CD4-positive, alpha-beta T cell (primary cell): ENCODE results near the gene CEP112. TPM values are rescaled to one million over a fixed set of nuclear protein-coding genes. Genes with fewer than 3 reads are reported as not detected.

ENCODE experiments used
- ATAC-seq: fragments of 200-7000 bp; cut with Tn5 transposase; one replicate; pipeline ENCODE4 v1.10.0; 2022; ENCODE audit warnings: mild to moderate bottlenecking; ENCODE audit not compliant: poor library complexity
- CTCF ChIA-PET: fragments of 350-600 bp; sonication (Branson Sonifier 250); formaldehyde crosslinking; loops from one replicate; lab custom pipeline; 2021; ENCODE audit warnings: antibody characterized with exemption, inconsistent platforms; lab: Charles Lee
- POLR2A ChIA-PET: fragments of 350-600 bp; sonication (Branson Sonifier 250); formaldehyde crosslinking; loops from one replicate; lab custom pipeline; 2021; ENCODE audit warnings: antibody characterized with exemption, inconsistent platforms; lab: Charles Lee
- DNase-seq, 14 experiments: peaks; one replicate each; pipeline ENCODE4 v3.0.0-alpha.2; 2013 to 2020; ENCODE audit warnings: mixed read lengths in 2 of 14
- H3K27ac ChIP-seq, 2 donors: one replicate each; pipeline versions ENCODE4 v1.5.1 to v1.7.0; 2013; ENCODE audit warnings: low read length in 2 of 2, low read depth in 1 of 2, mild to moderate bottlenecking in 1 of 2
- H3K27me3 ChIP-seq, 2 experiments: 1 replicate in 1 of 2; 2 replicates in 1 of 2; pipeline versions ENCODE4 v1.6.1 to v1.7.0; 2013; ENCODE audit warnings: low read length in 2 of 2, control low read depth in 1 of 2, mild to moderate bottlenecking in 1 of 2, moderate library complexity in 1 of 2; ENCODE audit not compliant: insufficient read depth in 2 of 2, control insufficient read depth in 1 of 2
- H3K36me3 ChIP-seq: one replicate; pipeline ENCODE4 v1.6.1; 2013; ENCODE audit warnings: low read length, control low read depth; ENCODE audit not compliant: insufficient read depth
- H3K4me1 ChIP-seq: one replicate; pipeline ENCODE4 v1.6.1; 2013; ENCODE audit warnings: low read length, control low read depth; ENCODE audit not compliant: insufficient read depth
- H3K4me3 ChIP-seq: one replicate; pipeline ENCODE4 v1.5.1; 2013; ENCODE audit warnings: mild to moderate bottlenecking, low read length, moderate library complexity
- H3K9me3 ChIP-seq, 2 experiments: 1 replicate in 1 of 2; 2 replicates in 1 of 2; pipeline versions ENCODE4 v1.6.1 to v1.7.0; 2013; ENCODE audit warnings: low read length in 2 of 2, mild to moderate bottlenecking in 2 of 2, control low read depth in 1 of 2, moderate library complexity in 1 of 2; ENCODE audit not compliant: control insufficient read depth in 1 of 2, insufficient read depth in 1 of 2
- H3K27ac Mint-ChIP-seq: one replicate; pipeline ENCODE4 v1.8.0; 2020; ENCODE audit warnings: mixed read lengths
- H3K27me3 Mint-ChIP-seq: one replicate; pipeline ENCODE4 v1.8.0; 2021; ENCODE audit warnings: mixed read lengths
- H3K36me3 Mint-ChIP-seq: one replicate; pipeline ENCODE4 v1.8.0; 2021; ENCODE audit warnings: low read depth, mixed read lengths
- H3K4me1 Mint-ChIP-seq: one replicate; pipeline ENCODE4 v1.8.0; 2021; ENCODE audit warnings: low read depth, mixed read lengths
- H3K4me3 Mint-ChIP-seq: one replicate; pipeline ENCODE4 v1.8.0; 2020; ENCODE audit warnings: mild to moderate bottlenecking, mixed read lengths
- H3K9me3 Mint-ChIP-seq: one replicate; pipeline ENCODE4 v1.8.0; 2020; ENCODE audit warnings: mixed read lengths
- CTCF ChIP-seq: fragments of 200-600 bp; IDR thresholded peaks from one replicate; pipeline ENCODE4 v1.8.0; 2022; ENCODE audit warnings: antibody characterized with exemption, mild to moderate bottlenecking
- intact Hi-C, 2 experiments: fragments of 100-400 bp; cut with DNase I in 1 of 2; cut with micrococcal nuclease in 1 of 2; formaldehyde crosslinking; loops; one replicate each; pipeline versions ENCODE4 v1.15.1 to v1.9.0; 2023 to 2025; cut with DNase I, micrococcal nuclease
- total RNA-seq, 174 experiments: library from RNA in 2 of 174; stranded (reverse) in 2 of 174; gene quantifications; one replicate each; pipeline ENCODE4 v1.2.3 and lab custom pipeline; 2021 to 2026

CEP112 gene
- total RNA-seq, 2 experiments from 2014 or later, result 1.6 to 2.2 TPM

GRCh38 chr17:65633988-65634387 lies 557.9 kb downstream of the CEP112 start:
- CTCF ChIA-PET, result no interaction called here
- Histone ChIP-seq H3K4me1 (no peaks in the 10 kb centered on the region), H3K27me3 (no peaks in the 10 kb centered on the region), H3K9me3 (no peaks in the 10 kb centered on the region), H3K36me3 (no peaks in the 10 kb centered on the region), H3K27ac (no peak overlapping the region), H3K4me3 (no peak overlapping the region)
- H3K27me3 Mint-ChIP-seq, result no peaks in the 10 kb centered on the region
- no peaks in the 10 kb centered on the region for H3K4me1 Mint-ChIP-seq
- H3K4me3 Mint-ChIP-seq, result no peak overlapping the region
- POLR2A ChIA-PET, result no interaction called here
- no peak for ATAC-seq
- H3K9me3 Mint-ChIP-seq, result no peaks in the 10 kb centered on the region
- H3K36me3 Mint-ChIP-seq, result no peaks in the 10 kb centered on the region
- intact Hi-C loops, result no loop called here
- no peak overlapping the region for H3K27ac Mint-ChIP-seq
- no peak for DNase-seq
- no peak for TF ChIP-seq CTCF

GRCh38 chr17:65633146-65633881 lies 558.6 kb downstream of the CEP112 start:
- ChIA-PET POLR2A (no interaction called here), CTCF (interaction anchor here (1.0 kb wide), 1 partner anchor 9 kb away, joined by 3 read pairs; no protein-coding TSS in a partner anchor)
- no peaks in the 10 kb centered on the region for H3K4me1 Mint-ChIP-seq
- no peak overlapping the region for H3K4me3 Mint-ChIP-seq
- Histone ChIP-seq H3K9me3 (no peaks in the 10 kb centered on the region), H3K36me3 (no peaks in the 10 kb centered on the region), H3K4me1 (no peaks in the 10 kb centered on the region), H3K27ac (no peak overlapping the region), H3K27me3 (no peaks in the 10 kb centered on the region), H3K4me3 (no peak overlapping the region)
- ATAC-seq (no peak), DNase-seq (no peak)
- H3K27me3 Mint-ChIP-seq, result no peaks in the 10 kb centered on the region
- no peak for TF ChIP-seq CTCF
- H3K27ac Mint-ChIP-seq, result no peak overlapping the region
- H3K36me3 Mint-ChIP-seq, result no peaks in the 10 kb centered on the region
- intact Hi-C loops, result no loop called here
- no peaks in the 10 kb centered on the region for H3K9me3 Mint-ChIP-seq

GRCh38 chr17:65630502-65630901 lies 561.4 kb downstream of the CEP112 start:
- H3K9me3 ChIP-seq, result no peaks in the 10 kb centered on the region
- H3K27me3 Mint-ChIP-seq, result no peaks in the 10 kb centered on the region
- POLR2A ChIA-PET, result no interaction called here
- CTCF ChIA-PET, result no interaction called here
- H3K27ac Mint-ChIP-seq, result no peak overlapping the region
- no peaks in the 10 kb centered on the region for H3K27me3 ChIP-seq
- no peak overlapping the region for H3K27ac ChIP-seq
- H3K36me3 ChIP-seq, result no peaks in the 10 kb centered on the region
- no peak overlapping the region for H3K4me3 ChIP-seq
- ATAC-seq (no peak), DNase-seq (no peak)
- TF ChIP-seq CTCF, result no peak
- no peak overlapping the region for H3K4me3 Mint-ChIP-seq
- H3K36me3 Mint-ChIP-seq, result no peaks in the 10 kb centered on the region
- H3K4me1 ChIP-seq, result no peaks in the 10 kb centered on the region
- intact Hi-C loops, result no loop called here
- H3K4me1 Mint-ChIP-seq, result no peaks in the 10 kb centered on the region
- no peaks in the 10 kb centered on the region for H3K9me3 Mint-ChIP-seq
